ENCODE measurements around the gene CPA3. TPM values are rescaled to one million over a fixed set of nuclear protein-coding genes. Genes with fewer than 3 reads are reported as not detected.

The CPA3 gene
- total RNA-seq, 4 donors from 2014 or later, result 1.9 to 19.8 (median 4.1) TPM

- DNase-seq (ENCODE audit: low spot score in 2 of 2), result no peak
- intact Hi-C loops (cut with DNase I; ENCODE audit: low total_unique reads), result no loop called here
- TF ChIP-seq, protein P1, sequence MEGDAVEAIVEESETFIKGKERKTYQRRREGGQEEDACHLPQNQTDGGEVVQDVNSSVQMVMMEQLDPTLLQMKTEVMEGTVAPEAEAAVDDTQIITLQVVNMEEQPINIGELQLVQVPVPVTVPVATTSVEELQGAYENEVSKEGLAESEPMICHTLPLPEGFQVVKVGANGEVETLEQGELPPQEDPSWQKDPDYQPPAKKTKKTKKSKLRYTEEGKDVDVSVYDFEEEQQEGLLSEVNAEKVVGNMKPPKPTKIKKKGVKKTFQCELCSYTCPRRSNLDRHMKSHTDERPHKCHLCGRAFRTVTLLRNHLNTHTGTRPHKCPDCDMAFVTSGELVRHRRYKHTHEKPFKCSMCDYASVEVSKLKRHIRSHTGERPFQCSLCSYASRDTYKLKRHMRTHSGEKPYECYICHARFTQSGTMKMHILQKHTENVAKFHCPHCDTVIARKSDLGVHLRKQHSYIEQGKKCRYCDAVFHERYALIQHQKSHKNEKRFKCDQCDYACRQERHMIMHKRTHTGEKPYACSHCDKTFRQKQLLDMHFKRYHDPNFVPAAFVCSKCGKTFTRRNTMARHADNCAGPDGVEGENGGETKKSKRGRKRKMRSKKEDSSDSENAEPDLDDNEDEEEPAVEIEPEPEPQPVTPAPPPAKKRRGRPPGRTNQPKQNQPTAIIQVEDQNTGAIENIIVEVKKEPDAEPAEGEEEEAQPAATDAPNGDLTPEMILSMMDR (IDR thresholded peaks at IDR 0.05), result no peak
- TF ChIP-seq POLR2A (IDR thresholded peaks at IDR 0.05), result no peak
- 62 to 67% methylated on average over 7 of the region's 7 CpGs for WGBS, 2 donors
- no peak overlapping the region for H3K4me3 ChIP-seq (ENCODE audit: low read depth, poor library complexity, severe bottlenecking)
These were observed 12.7 kb upstream of the CPA3 start for GRCh38 chr3:148852271-148852992.

GRCh38 chr3:148853076-148853475 lies 12.0 kb upstream of the CPA3 start:
- DNase-seq (ENCODE audit: low spot score in 2 of 2), result no peak
- intact Hi-C loops (cut with DNase I; ENCODE audit: low total_unique reads), result no loop called here
- H3K4me3 ChIP-seq (ENCODE audit: low read depth, poor library complexity, severe bottlenecking), result no peak overlapping the region
- TF ChIP-seq POLR2A (IDR thresholded peaks at IDR 0.05), result no peak
- TF ChIP-seq, protein P1 (IDR thresholded peaks at IDR 0.05), result no peak
- 93 to 95% methylated on average over 2 of the region's 2 CpGs for WGBS, 2 donors

DNA sequence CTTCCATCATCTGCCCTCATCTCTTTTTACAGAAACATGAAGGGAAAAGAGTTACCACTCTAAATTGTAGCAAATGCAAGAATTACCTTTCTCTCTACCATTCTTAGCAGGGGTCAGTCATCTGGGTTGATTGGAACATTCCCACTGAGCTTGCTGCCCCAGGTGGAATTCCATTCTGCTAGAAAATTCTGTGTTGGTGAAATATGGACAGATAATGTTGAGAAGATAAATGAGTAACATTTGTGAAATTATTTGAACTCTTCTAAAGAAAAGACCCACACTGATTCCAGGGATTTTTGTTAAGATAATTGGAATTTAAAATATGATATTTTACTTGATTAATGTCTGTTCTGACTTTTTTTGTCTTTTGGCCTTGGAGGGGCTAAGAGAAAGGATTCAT lies 11.0 kb upstream of the CPA3 start:
- DNase-seq (ENCODE audit: low spot score in 2 of 2), result no peak
- no peak for TF ChIP-seq POLR2A (IDR thresholded peaks at IDR 0.05)
- TF ChIP-seq, protein P1 (IDR thresholded peaks at IDR 0.05), result no peak
- H3K4me3 ChIP-seq (ENCODE audit: low read depth, poor library complexity, severe bottlenecking), result no peak overlapping the region
- intact Hi-C loops (cut with DNase I; ENCODE audit: low total_unique reads), result no loop called here

DNA sequence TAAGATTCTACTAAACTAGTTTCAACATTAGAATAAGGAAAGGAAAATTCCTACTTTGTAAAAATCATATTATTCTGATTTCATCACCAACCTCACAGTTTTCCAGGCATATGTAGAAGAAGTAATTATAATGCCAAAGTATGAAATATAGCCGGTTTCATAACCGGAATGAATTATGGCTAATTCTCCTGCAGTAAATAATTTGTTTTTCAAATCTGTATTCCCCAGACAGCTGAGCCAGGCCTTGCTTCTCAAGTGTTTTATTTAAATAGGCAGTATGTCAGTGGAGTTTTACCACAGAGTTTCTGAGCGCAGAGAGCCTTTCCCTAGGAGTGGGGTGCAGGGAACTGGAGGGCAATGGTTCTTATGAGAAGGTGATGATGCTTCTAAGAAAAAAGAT lies 8.7 kb upstream of the CPA3 start:
- DNase-seq (ENCODE audit: low spot score in 2 of 2), result no peak
- intact Hi-C loops (cut with DNase I; ENCODE audit: low total_unique reads), result no loop called here
- TF ChIP-seq, protein P1 (IDR thresholded peaks at IDR 0.05), result no peak
- TF ChIP-seq POLR2A (IDR thresholded peaks at IDR 0.05), result no peak
- WGBS, 2 donors, result 36 to 39% methylated on average over 3 of the region's 3 CpGs
- no peak overlapping the region for H3K4me3 ChIP-seq (ENCODE audit: low read depth, poor library complexity, severe bottlenecking)

DNA sequence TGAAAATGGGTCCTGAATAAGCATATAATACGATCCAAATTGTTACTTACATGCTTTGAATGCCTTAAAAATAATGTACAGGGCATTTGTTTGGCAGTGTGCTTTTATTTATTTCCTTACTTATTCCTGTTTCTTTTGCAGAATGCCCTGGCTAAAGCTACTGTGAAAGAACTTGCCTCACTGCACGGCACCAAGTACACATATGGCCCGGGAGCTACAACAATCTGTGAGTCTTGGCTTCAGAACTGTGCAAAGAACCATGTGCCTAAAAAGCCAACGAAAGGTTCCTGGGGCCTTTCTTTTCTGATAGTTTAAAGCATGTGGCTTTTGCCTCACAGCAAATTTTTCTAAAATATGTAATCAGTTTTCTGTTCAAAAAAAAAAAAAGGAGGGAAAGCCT lies 7.8 kb upstream of the CPA3 start:
- no peak for DNase-seq (ENCODE audit: low spot score in 2 of 2)
- no peak overlapping the region for H3K4me3 ChIP-seq (ENCODE audit: low read depth, poor library complexity, severe bottlenecking)
- 67 to 70% methylated on average over 4 of the region's 4 CpGs for WGBS, 2 donors
- intact Hi-C loops (cut with DNase I; ENCODE audit: low total_unique reads), result no loop called here
- TF ChIP-seq POLR2A (IDR thresholded peaks at IDR 0.05), result no peak
- TF ChIP-seq, protein P1 (IDR thresholded peaks at IDR 0.05), result no peak
